ENCODE measurements around the gene CENPX. TPM values are rescaled to one million over a fixed set of nuclear protein-coding genes. Genes with fewer than 3 reads are reported as not detected.

CENPX gene
- total RNA-seq, 1 experiment from 2014 or later, result 77.9 TPM

DNA sequence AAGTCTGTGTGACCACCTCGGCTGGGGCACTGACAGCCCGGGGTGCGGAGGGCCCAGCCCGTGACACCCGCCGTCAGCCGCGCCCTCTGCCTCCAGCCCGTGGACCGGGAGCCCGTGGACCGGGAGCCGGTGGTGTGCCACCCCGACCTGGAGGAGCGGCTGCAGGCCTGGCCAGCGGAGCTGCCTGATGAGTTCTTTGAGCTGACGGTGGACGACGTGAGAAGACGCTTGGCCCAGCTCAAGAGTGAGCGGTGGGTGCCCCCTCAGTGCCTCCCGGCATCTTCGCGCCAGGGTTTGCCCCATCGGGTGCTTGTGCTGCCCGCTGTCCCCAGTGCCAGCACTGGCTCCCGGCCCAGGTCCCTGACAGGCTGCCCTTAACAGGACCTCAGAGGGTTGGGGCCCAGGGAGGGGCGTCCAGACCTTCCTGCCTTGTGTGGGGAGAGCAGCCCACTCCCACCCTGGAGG lies 13.7 kb downstream of the CENPX start:
- Histone ChIP-seq H3K9me3 (ENCODE audit: control insufficient read depth, low read depth, low read length) (no peaks in the 10 kb centered on the region), H2AFZ (ENCODE audit: low read length) (no peak overlapping the region), H2BK20ac (ENCODE audit: low read depth, low read length, poor library complexity, severe bottlenecking) (no peak overlapping the region), H3K14ac (ENCODE audit: insufficient read depth, low read length) (no peak overlapping the region), H3K27ac (ENCODE audit: insufficient read length, low read depth, low read length) (no peak overlapping the region), H3K79me1 (ENCODE audit: insufficient read depth, low read depth, low read length, poor library complexity, severe bottlenecking) (no peaks in the 10 kb centered on the region), H4K8ac (replicated peaks; ENCODE audit: insufficient read length, low read depth, low read length) (no peak overlapping the region), H3K18ac (ENCODE audit: insufficient read length, low read depth, low read length) (no peak overlapping the region), H3K4me1 (ENCODE audit: insufficient read depth, low read length) (no peaks in the 10 kb centered on the region), H3K23ac (ENCODE audit: insufficient read length, low read depth, low read length) (no peak overlapping the region), H2BK5ac (ENCODE audit: insufficient read length, low read length) (no peak overlapping the region), H2BK15ac (ENCODE audit: low read depth, low read length) (no peak overlapping the region), H3K27me3 (ENCODE audit: insufficient read depth, low read length) (no peaks in the 10 kb centered on the region), H4K20me1 (ENCODE audit: control insufficient read depth, insufficient read depth, insufficient read length) (no peaks in the 10 kb centered on the region), H3K56ac (ENCODE audit: insufficient read length, low read depth, low read length) (no peak overlapping the region), H3K23me2 (ENCODE audit: insufficient read length, low read depth, low read length, poor library complexity, severe bottlenecking) (no peaks in the 10 kb centered on the region), H3T11ph (ENCODE audit: low read length) (no peak overlapping the region), H3K4me2 (ENCODE audit: insufficient read depth, insufficient read length, low read length) (no peak overlapping the region), H3K9ac (ENCODE audit: extremely low read depth, insufficient read length, low read length) (no peak overlapping the region), H2BK120ac (ENCODE audit: low read depth, low read length, poor library complexity, severe bottlenecking) (no peak overlapping the region), H2BK12ac (ENCODE audit: insufficient read length, low read depth, low read length) (no peak overlapping the region), H4K91ac (ENCODE audit: insufficient read length, low read depth, low read length) (no peak overlapping the region), H2AK5ac (ENCODE audit: insufficient read length, low read length) (no peak overlapping the region), H3K4ac (ENCODE audit: low read depth, low read length) (no peak overlapping the region), H3K79me2 (ENCODE audit: insufficient read depth, low read length) (no peaks in the 10 kb centered on the region), H4K5ac (ENCODE audit: insufficient read length, low read depth, low read length) (no peak overlapping the region)
- no peak for DNase-seq
- no peak for TF ChIP-seq CTCF (conservative IDR thresholded peaks at IDR 0.05)
- Mint-ChIP-seq H3K4me3 (no peak overlapping the region), H3K36me3 (ENCODE audit: insufficient read depth in 1 of 3, low read depth in 3 of 3) (no peaks in the 10 kb centered on the region), H3K27ac (no peak overlapping the region), H3K4me1 (0 out of 4 replicates have a peak, but pooled peaks cover 0 to 2% of the 10 kb centered on the region in 2 experiments), H3K27me3 (ENCODE audit: low read depth) (no peaks in the 10 kb centered on the region; the same call in 1 of the 2 replicates), H3K9me3 (no peaks in the 10 kb centered on the region)
- no CpG with 5 or more reads among the region's 28 CpGs for WGBS (ENCODE audit: extremely low coverage, insufficient read length, low lambda C conversion rate)

All from H9 (cell line).